Measurements from ENCODE around the gene CRYBA4.
"Not testable (repeated sequence)": the region's sequence is repeated elsewhere in the genome, so short reads cannot be mapped to it uniquely, and the experiment has no call there.

CRYBA4 gene

GRCh38 chr22:26597026-26597425 is 24.7 kb upstream of the CRYBA4 start:
- DNase-seq (ENCODE audit: low spot score): no peak

GRCh38 chr22:26597480-26597879 is 24.3 kb upstream of the CRYBA4 start:
- no peak for DNase-seq (ENCODE audit: low spot score)

- no peak for DNase-seq (ENCODE audit: low spot score)
Measured at GRCh38 chr22:26599505-26599904, 22.3 kb upstream of the CRYBA4 start.

- DNase-seq (ENCODE audit: low spot score): no peak
Measured at GRCh38 chr22:26601726-26602125, 20.0 kb upstream of the CRYBA4 start.

- no peak for DNase-seq (ENCODE audit: low spot score)
Measured at GRCh38 chr22:26602127-26602526, 19.6 kb upstream of the CRYBA4 start.

GRCh38 chr22:26604368-26604767 is 17.4 kb upstream of the CRYBA4 start:
- no peak for DNase-seq (ENCODE audit: low spot score)

- DNase-seq (ENCODE audit: low spot score): no peak
Measured at GRCh38 chr22:26606611-26607010, 15.2 kb upstream of the CRYBA4 start.

GRCh38 chr22:26608129-26608528 is 13.6 kb upstream of the CRYBA4 start:
- no peak for DNase-seq (ENCODE audit: low spot score)

- no peak for DNase-seq (ENCODE audit: low spot score)
Measured at GRCh38 chr22:26609287-26609686, 12.5 kb upstream of the CRYBA4 start.

GRCh38 chr22:26610072-26610958 is 11.4 kb upstream of the CRYBA4 start:
- peak; percentile 38 for DNase-seq (ENCODE audit: low spot score)

GRCh38 chr22:26610996-26611395 is 10.8 kb upstream of the CRYBA4 start:
- no peak for DNase-seq (ENCODE audit: low spot score)

- no peak for DNase-seq (ENCODE audit: low spot score)
Measured at GRCh38 chr22:26612652-26613051, 9.1 kb upstream of the CRYBA4 start.

- not testable (repeated sequence) for DNase-seq (ENCODE audit: low spot score)
Measured at GRCh38 chr22:26613753-26614152, 8.0 kb upstream of the CRYBA4 start.

- DNase-seq (ENCODE audit: low spot score): no peak
Measured at GRCh38 chr22:26614322-26614721, 7.4 kb upstream of the CRYBA4 start.

- no peak for DNase-seq (ENCODE audit: low spot score)
Measured at GRCh38 chr22:26615149-26615548, 6.6 kb upstream of the CRYBA4 start.

GRCh38 chr22:26615830-26616435 is 5.8 kb upstream of the CRYBA4 start:
- no peak for DNase-seq (ENCODE audit: low spot score)

- no peak for DNase-seq (ENCODE audit: low spot score)
Measured at GRCh38 chr22:26616650-26617049, 5.1 kb upstream of the CRYBA4 start.

- peak; percentile 29 for DNase-seq (ENCODE audit: low spot score)
Measured at GRCh38 chr22:26617271-26618199, 4.2 kb upstream of the CRYBA4 start, which contains the start of gene CRYBB1. Gene CRYBB1 (minus strand): TSS chr22:26618027. CDS start chr22:26616319, 1,708 bp downstream.

- DNase-seq (ENCODE audit: low spot score): no peak
Measured at GRCh38 chr22:26618455-26618854, 3.3 kb upstream of the CRYBA4 start.

- DNase-seq (ENCODE audit: low spot score): no peak
Measured at GRCh38 chr22:26619510-26619909, 2.3 kb upstream of the CRYBA4 start.

- no peak for DNase-seq (ENCODE audit: low spot score)
Measured at GRCh38 chr22:26620197-26620596, 1.6 kb upstream of the CRYBA4 start.

- DNase-seq (ENCODE audit: low spot score): no peak
Measured at GRCh38 chr22:26623984-26624383, 2.2 kb downstream of the CRYBA4 start.
